PC-3 (cell line): ENCODE results near the gene GIGYF2. TPM values are rescaled to one million over a fixed set of nuclear protein-coding genes. Genes with fewer than 3 reads are reported as not detected.

Experiments used
- ATAC-seq: fragments of 200-7000 bp; cut with Tn5 transposase; 2 replicates; pipeline ENCODE4 v1.9.1; 2020; ENCODE audit warnings: mild to moderate bottlenecking, moderate library complexity
- BruUV-seq: library from RNA; stranded (reverse); fragments of 400-500 nt; replicated peaks from 2 replicates; lab custom pipeline; 2021; lab: Mats Ljungman, UMichigan
- CTCF ChIA-PET: fragments of 300-600 bp; sonication (Branson Sonifier 250); formaldehyde crosslinking; loops from one replicate; lab custom pipeline; 2022; ENCODE audit warnings: antibody characterized with exemption; lab: Charles Lee
- POLR2A ChIA-PET: fragments of 300-600 bp; sonication (Branson Sonifier 250); formaldehyde crosslinking; loops from one replicate; lab custom pipeline; 2022; ENCODE audit warnings: antibody characterized with exemption; ENCODE audit not compliant: unreplicated experiment; lab: Charles Lee
- DNase-seq: peaks from one replicate; pipeline ENCODE4 v3.0.0-alpha.2; 2015
- H2AFZ ChIP-seq: fragments of 300-600 bp; sonication (generic); 2 replicates; pipeline ENCODE4 v1.6.0; 2016; ENCODE audit warnings: antibody characterized with exemption, low read length
- H3F3A ChIP-seq: fragments of 300-600 bp; sonication (generic); one replicate; pipeline ENCODE4 v1.6.0; 2017; ENCODE audit warnings: antibody characterized with exemption, low read length, control low read depth, mild to moderate bottlenecking; ENCODE audit not compliant: unreplicated experiment
- H3K27ac ChIP-seq: fragments of 300-600 bp; sonication (generic); 2 replicates; pipeline ENCODE4 v1.5.1; 2016; ENCODE audit warnings: mild to moderate bottlenecking, low read length
- H3K27me3 ChIP-seq: fragments of 300-600 bp; sonication (generic); 2 replicates; pipeline ENCODE4 v1.6.1; 2016; ENCODE audit warnings: low read length, mixed read lengths
- H3K36me3 ChIP-seq: fragments of 300-600 bp; sonication (generic); 2 replicates; pipeline ENCODE4 v1.6.1; 2016; ENCODE audit warnings: low read depth, mixed run types, low read length, mixed read lengths
- H3K4me1 ChIP-seq: fragments of 300-600 bp; sonication (generic); 2 replicates; pipeline ENCODE4 v1.5.1; 2016; ENCODE audit warnings: low read length; ENCODE audit not compliant: insufficient read depth
- H3K4me2 ChIP-seq: fragments of 300-600 bp; sonication (generic); 2 replicates; pipeline ENCODE4 v1.6.0; 2016; ENCODE audit warnings: low read length
- H3K4me3 ChIP-seq: fragments of 300-600 bp; sonication (generic); 2 replicates; pipeline ENCODE4 v1.5.1; 2016; ENCODE audit warnings: mild to moderate bottlenecking, low read length, mixed read lengths
- H3K79me2 ChIP-seq: fragments of 300-600 bp; sonication (generic); 2 replicates; pipeline ENCODE4 v1.6.1; 2017; ENCODE audit warnings: low read length, mixed read lengths
- H3K9ac ChIP-seq: fragments of 300-600 bp; sonication (generic); 2 replicates; pipeline ENCODE4 v1.6.0; 2016; ENCODE audit warnings: mild to moderate bottlenecking, low read length
- H3K9me2 ChIP-seq: fragments of 300-600 bp; sonication (generic); replicated peaks from 2 replicates; pipeline ENCODE4 v1.6.1; 2016; ENCODE audit warnings: mixed run types, low read length, mixed read lengths
- H3K9me3 ChIP-seq: fragments of 300-600 bp; sonication (generic); 2 replicates; pipeline ENCODE4 v1.6.1; 2016; ENCODE audit warnings: low read length, mixed read lengths
- H4K20me1 ChIP-seq: fragments of 300-600 bp; sonication (generic); 2 replicates; pipeline ENCODE4 v1.6.1; 2016; ENCODE audit warnings: low read length, mixed read lengths
- CTCF ChIP-seq: fragments of 300-600 bp; sonication (generic); conservative IDR thresholded peaks from 2 replicates; pipeline ENCODE4 v1.5.1; 2017; ENCODE audit warnings: antibody characterized with exemption, low read depth, mild to moderate bottlenecking, low read length
- EZH2 ChIP-seq: fragments of 300-600 bp; sonication (generic); IDR thresholded peaks from one replicate; pipeline ENCODE4 v1.6.1; 2017; ENCODE audit warnings: antibody characterized with exemption, mild to moderate bottlenecking, low read length; ENCODE audit not compliant: unreplicated experiment
- EZH2phosphoT487 ChIP-seq: fragments of 300-600 bp; sonication (generic); IDR thresholded peaks from 2 replicates; pipeline ENCODE4 v1.6.1; 2018; ENCODE audit warnings: mild to moderate bottlenecking, antibody characterized with exemption, low read length, borderline replicate concordance
- intact Hi-C: fragments of 100-400 bp; cut with micrococcal nuclease; formaldehyde crosslinking; loops from 2 replicates; pipeline ENCODE4 v1.9.0; 2023
- total RNA-seq: library from RNA; depleted of rRNA; stranded (reverse); fragments of >200 nt; gene quantifications from 2 replicates; pipeline ENCODE4 v1.2.3, GENCODE V29; 2014

GIGYF2 gene
- total RNA-seq, 1 experiment from 2014 or later: 41.3 TPM

- intact Hi-C loops: loop anchor here (10.0 kb wide), 1 partner anchor 183 kb away; no protein-coding TSS in a partner anchor
- Histone ChIP-seq H3K36me3 (no peaks in the 10 kb centered on the region), H3K4me2 (no peak overlapping the region), H3K4me1 (peaks cover 8% of the 10 kb centered on the region), H3F3A (no peaks in the 10 kb centered on the region), H2AFZ (no peak overlapping the region), H3K27ac (no peak overlapping the region), H3K9me3 (no peaks in the 10 kb centered on the region), H3K4me3 (no peak overlapping the region), H4K20me1 (no peaks in the 10 kb centered on the region), H3K79me2 (peaks cover 14% of the 10 kb centered on the region), H3K9me2 (no peaks in the 10 kb centered on the region), H3K27me3 (no peaks in the 10 kb centered on the region), H3K9ac (no peak overlapping the region)
- ChIA-PET POLR2A (no interaction called here), CTCF (no interaction called here)
- no TSS peak for BruUV-seq
- no peak for TF ChIP-seq EZH2phosphoT487
- TF ChIP-seq EZH2: no peak
- no peak for TF ChIP-seq CTCF
- DNase-seq: no peak
- no peak for ATAC-seq
Measured at GRCh38 chr2:232871835-232872736, 175.0 kb downstream of the GIGYF2 start.

- Histone ChIP-seq H2AFZ (no peak overlapping the region), H3K4me3 (no peak overlapping the region), H3K4me2 (no peak overlapping the region), H3K9ac (no peak overlapping the region), H3K9me3 (no peaks in the 10 kb centered on the region), H4K20me1 (no peaks in the 10 kb centered on the region), H3K79me2 (peaks cover 22% of the 10 kb centered on the region), H3K9me2 (no peaks in the 10 kb centered on the region), H3K27ac (no peak overlapping the region), H3K27me3 (no peaks in the 10 kb centered on the region), H3K36me3 (no peaks in the 10 kb centered on the region), H3F3A (no peaks in the 10 kb centered on the region), H3K4me1 (peaks cover 15% of the 10 kb centered on the region)
- ChIA-PET CTCF (no interaction called here), POLR2A (no interaction called here)
- ATAC-seq: no peak
- no peak for DNase-seq
- TF ChIP-seq CTCF: no peak
- no peak for TF ChIP-seq EZH2
- TF ChIP-seq EZH2phosphoT487: no peak
- intact Hi-C loops: loop anchor here (10.0 kb wide), 1 partner anchor 182 kb away; no protein-coding TSS in a partner anchor
- no TSS peak for BruUV-seq
Measured at GRCh38 chr2:232872826-232873225, 175.7 kb downstream of the GIGYF2 start.
